Occipital lobe (tissue), 2 donors: ENCODE results near the gene CASTOR1. TPM values are rescaled to one million over a fixed set of nuclear protein-coding genes. Genes with fewer than 3 reads are reported as not detected.

ENCODE experiments used
- DNase-seq: peaks from one replicate; lab custom pipeline; 2025; lab: John Stamatoyannopoulos, UW
- total RNA-seq: library from RNA; depleted of rRNA; stranded (reverse); fragments of >200 nt; gene quantifications from one replicate; pipeline ENCODE4 v1.2.3, GENCODE V29; 2014

CASTOR1 gene
- total RNA-seq, 1 donor from 2014 or later = 2.7 TPM

- no peak for DNase-seq
Observed at GRCh38 chr22:30286331-30286730, 3.0 kb downstream of the CASTOR1 start.

GRCh38 chr22:30285846-30286200 lies 3.5 kb downstream of the CASTOR1 start:
- no peak for DNase-seq

- no peak for DNase-seq
Observed at GRCh38 chr22:30285176-30285845, 4.0 kb downstream of the CASTOR1 start.

- DNase-seq = no peak
Observed at GRCh38 chr22:30284666-30285065, 4.6 kb downstream of the CASTOR1 start.

GRCh38 chr22:30284172-30284571 lies 5.1 kb downstream of the CASTOR1 start:
- no peak for DNase-seq

GRCh38 chr22:30283342-30283741 lies 6.0 kb downstream of the CASTOR1 start:
- no peak for DNase-seq

- DNase-seq = no peak
Observed at GRCh38 chr22:30282616-30283046, 6.7 kb downstream of the CASTOR1 start.

GRCh38 chr22:30280505-30280904 lies 8.8 kb downstream of the CASTOR1 start:
- DNase-seq = no peak

GRCh38 chr22:30279932-30280331 lies 9.4 kb downstream of the CASTOR1 start:
- no peak for DNase-seq

GRCh38 chr22:30279046-30279788 lies 10.1 kb downstream of the CASTOR1 start:
- DNase-seq = no peak

GRCh38 chr22:30277547-30278344 lies 11.6 kb downstream of the CASTOR1 start:
- no peak for DNase-seq

- DNase-seq = no peak
Observed at GRCh38 chr22:30276039-30276438, 13.3 kb downstream of the CASTOR1 start.

GRCh38 chr22:30275625-30276024 lies 13.7 kb downstream of the CASTOR1 start:
- DNase-seq = no peak

GRCh38 chr22:30274437-30274812 lies 14.9 kb downstream of the CASTOR1 start:
- no peak for DNase-seq

- no peak for DNase-seq
Observed at GRCh38 chr22:30273711-30274436, 15.4 kb downstream of the CASTOR1 start.

- DNase-seq = no peak
Observed at GRCh38 chr22:30272781-30273601, 16.3 kb downstream of the CASTOR1 start.

GRCh38 chr22:30270832-30271231 lies 18.5 kb downstream of the CASTOR1 start:
- no peak for DNase-seq

GRCh38 chr22:30268331-30268730 lies 21.0 kb downstream of the CASTOR1 start:
- DNase-seq = no peak

- no peak for DNase-seq
Observed at GRCh38 chr22:30267382-30268302, 21.7 kb downstream of the CASTOR1 start.
